NCI-H526 treated with DMSO at 0.1 percent for 48 hours (cell line): Measurements from ENCODE around the gene AHRR.
"Not testable (repeated sequence)": the region's sequence is repeated elsewhere in the genome, so short reads cannot be mapped to it uniquely, and the experiment has no call there.

ENCODE experiments used
- DNase-seq: peaks from one replicate; lab custom pipeline; 2025; lab: John Stamatoyannopoulos, UW

The AHRR gene

GRCh38 chr5:475704-476101, 154.2 kb downstream of the AHRR start:
- DNase-seq, result no peak

- DNase-seq, result no peak
Observed at GRCh38 chr5:476102-476813, 154.7 kb downstream of the AHRR start.

GRCh38 chr5:476814-477175, 155.3 kb downstream of the AHRR start:
- no peak for DNase-seq

- no peak for DNase-seq
Observed at GRCh38 chr5:477247-477646, 155.7 kb downstream of the AHRR start.

- no peak for DNase-seq
Observed at GRCh38 chr5:477871-478270, 156.4 kb downstream of the AHRR start.

- DNase-seq, result no peak
Observed at GRCh38 chr5:478369-478981, 157.0 kb downstream of the AHRR start.

GRCh38 chr5:478982-479535, 157.5 kb downstream of the AHRR start:
- DNase-seq, result no peak

GRCh38 chr5:479566-480319, 158.2 kb downstream of the AHRR start:
- DNase-seq, result no peak

GRCh38 chr5:481347-481746, 159.8 kb downstream of the AHRR start:
- DNase-seq, result no peak

- DNase-seq, result no peak
Observed at GRCh38 chr5:482021-482420, 160.5 kb downstream of the AHRR start.

GRCh38 chr5:482506-482905, 161.0 kb downstream of the AHRR start:
- no peak for DNase-seq

GRCh38 chr5:483011-483410, 161.5 kb downstream of the AHRR start:
- no peak for DNase-seq

- DNase-seq, result no peak
Observed at GRCh38 chr5:483434-484140, 162.1 kb downstream of the AHRR start.

- DNase-seq, result no peak
Observed at GRCh38 chr5:484556-484955, 163.0 kb downstream of the AHRR start.

GRCh38 chr5:485113-485945, 163.8 kb downstream of the AHRR start:
- DNase-seq, result no peak

- DNase-seq, result no peak
Observed at GRCh38 chr5:485946-486491, 164.5 kb downstream of the AHRR start.

GRCh38 chr5:486597-486996, 165.1 kb downstream of the AHRR start:
- DNase-seq, result not testable (repeated sequence)
